ENCODE results near the gene SPCS1.

The SPCS1 gene

GRCh38 chr3:52715714-52716305 is 9.9 kb downstream of the SPCS1 start:
- no peak for ATAC-seq (ENCODE audit: insufficient read depth, low read depth)
- Histone ChIP-seq H3K4me1 (ENCODE audit: insufficient read depth, low read length) (peaks cover 11% of the 10 kb centered on the region), H3K4me2 (ENCODE audit: insufficient read depth, low read length) (no peak overlapping the region)

GRCh38 chr3:52719618-52720017 is 13.7 kb downstream of the SPCS1 start:
- peaks cover 9% of the 10 kb centered on the region for H3K36me3 ChIP-seq (ENCODE audit: insufficient read depth, low read length)
- H3K27me3 ChIP-seq (ENCODE audit: insufficient read depth, low read length, poor library complexity), result no peaks in the 10 kb centered on the region
- peaks cover 32% of the 10 kb centered on the region for H3K4me1 ChIP-seq (ENCODE audit: insufficient read depth, low read length)
- H3K9me3 ChIP-seq (ENCODE audit: insufficient read depth, low read length, severe bottlenecking), result no peaks in the 10 kb centered on the region
- no peaks in the 10 kb centered on the region for H3K79me2 ChIP-seq (ENCODE audit: insufficient read depth, low read length)
- no peak overlapping the region for H3K9ac ChIP-seq (ENCODE audit: low read depth, low read length)
- no peak overlapping the region for H3K4me2 ChIP-seq (ENCODE audit: insufficient read depth, low read length)
- no peak for ATAC-seq (ENCODE audit: insufficient read depth, low read depth)
- no peak overlapping the region for H3K4me3 ChIP-seq (ENCODE audit: low read depth in 1 of 2, low read length in 2 of 2)
- TF ChIP-seq CTCF (IDR thresholded peaks at IDR 0.05; ENCODE audit: borderline replicate concordance, extremely low read depth, low read length, poor library complexity, severe bottlenecking) (no peak), EZH2 (IDR thresholded peaks at IDR 0.05; ENCODE audit: borderline replicate concordance, low read depth, low read length, severe bottlenecking) (no peak)
- H2AFZ ChIP-seq (ENCODE audit: low read depth, low read length), result no peak overlapping the region
- DNase-seq, result no peak
- no peak overlapping the region for H3K27ac ChIP-seq (ENCODE audit: low read length)
- H4K20me1 ChIP-seq (ENCODE audit: insufficient read depth, low read length), result 0 out of 2 replicates have a peak, but pooled peaks cover 5% of the 10 kb centered on the region

More at GRCh38 chr3:52715714-52716305, 9.9 kb downstream of the SPCS1 start:
- no peak for TF ChIP-seq EZH2 (IDR thresholded peaks at IDR 0.05; ENCODE audit: borderline replicate concordance, low read depth, low read length, severe bottlenecking)
- TF ChIP-seq CTCF (IDR thresholded peaks at IDR 0.05; ENCODE audit: borderline replicate concordance, extremely low read depth, low read length, poor library complexity, severe bottlenecking), result no peak
- Histone ChIP-seq H2AFZ (ENCODE audit: low read depth, low read length) (no peak overlapping the region), H3K79me2 (ENCODE audit: insufficient read depth, low read length) (no peaks in the 10 kb centered on the region), H4K20me1 (ENCODE audit: insufficient read depth, low read length) (no peaks in the 10 kb centered on the region), H3K36me3 (ENCODE audit: insufficient read depth, low read length) (peaks cover 26% of the 10 kb centered on the region), H3K27ac (ENCODE audit: low read length) (no peak overlapping the region), H3K9ac (ENCODE audit: low read depth, low read length) (no peak overlapping the region), H3K27me3 (ENCODE audit: insufficient read depth, low read length, poor library complexity) (no peaks in the 10 kb centered on the region), H3K9me3 (ENCODE audit: insufficient read depth, low read length, severe bottlenecking) (no peaks in the 10 kb centered on the region), H3K4me3 (ENCODE audit: low read depth in 1 of 2, low read length in 2 of 2) (no peak overlapping the region)
- no peak for DNase-seq

- TF ChIP-seq EZH2 (IDR thresholded peaks at IDR 0.05; ENCODE audit: borderline replicate concordance, low read depth, low read length, severe bottlenecking), result no peak
- TF ChIP-seq CTCF (IDR thresholded peaks at IDR 0.05; ENCODE audit: borderline replicate concordance, extremely low read depth, low read length, poor library complexity, severe bottlenecking), result peak; percentile 3
- H3K27ac ChIP-seq (ENCODE audit: low read length), result peak overlapping the region; percentile 32
- H3K4me2 ChIP-seq (ENCODE audit: insufficient read depth, low read length), result peak overlapping the region; percentile 24
These were observed 15.3 kb downstream of the SPCS1 start for GRCh38 chr3:52721002-52721729.

More at GRCh38 chr3:52721002-52721729, 15.3 kb downstream of the SPCS1 start:
- no peak overlapping the region for H3K4me3 ChIP-seq (ENCODE audit: low read depth in 1 of 2, low read length in 2 of 2)
- H3K9ac ChIP-seq (ENCODE audit: low read depth, low read length), result no peak overlapping the region
- peaks cover 32% of the 10 kb centered on the region for H3K4me1 ChIP-seq (ENCODE audit: insufficient read depth, low read length)
- no peak overlapping the region for H2AFZ ChIP-seq (ENCODE audit: low read depth, low read length)
- no peaks in the 10 kb centered on the region for H3K9me3 ChIP-seq (ENCODE audit: insufficient read depth, low read length, severe bottlenecking)
- peak; percentile 76 for DNase-seq
- H3K36me3 ChIP-seq (ENCODE audit: insufficient read depth, low read length), result peaks cover 9% of the 10 kb centered on the region
- peak; percentile 99 for ATAC-seq (ENCODE audit: insufficient read depth, low read depth)
- H3K27me3 ChIP-seq (ENCODE audit: insufficient read depth, low read length, poor library complexity), result no peaks in the 10 kb centered on the region
- H4K20me1 ChIP-seq (ENCODE audit: insufficient read depth, low read length), result 0 out of 2 replicates have a peak, but pooled peaks cover 5% of the 10 kb centered on the region
- H3K79me2 ChIP-seq (ENCODE audit: insufficient read depth, low read length), result no peaks in the 10 kb centered on the region

Data from DND-41 (cell line).